K562 (cell line): Measurements from ENCODE around the gene MED15. TPM values are rescaled to one million over a fixed set of nuclear protein-coding genes. Genes with fewer than 3 reads are reported as not detected.

Experiments
- EP300 ChIP-seq: IDR thresholded peaks from 2 replicates; pipeline ENCODE4 v1.6.1; 2012; ENCODE audit warnings: low read length, improper control_type of control experiment
- ETS2 ChIP-seq: IDR thresholded peaks from 2 replicates; pipeline ENCODE4 v1.6.1; 2016; ENCODE audit warnings: borderline replicate concordance, missing genetic modification characterization, mild to moderate bottlenecking, moderate library complexity, missing compliant biosample characterization; ENCODE audit not compliant: poor library complexity, severe bottlenecking
- ETV6 ChIP-seq, 3 experiments: fragments of 150-350 bp in 1 of 3; sonication (generic) in 1 of 3; formaldehyde crosslinking in 1 of 3; IDR thresholded peaks; 2 replicates each; pipeline versions ENCODE4 v1.6.1 to v1.8.0; 2014 to 2022; ENCODE audit warnings: borderline replicate concordance in 2 of 3, low read depth in 2 of 3, antibody characterized with exemption in 1 of 3, low read length in 1 of 3, mild to moderate bottlenecking in 1 of 3, missing genetic modification reagents in 1 of 3
- EWSR1 ChIP-seq: fragments of 450-650 bp; IDR thresholded peaks from 2 replicates; pipeline ENCODE4 v1.6.1; 2018; ENCODE audit warnings: borderline replicate concordance, mild to moderate bottlenecking, low read depth, moderate library complexity; ENCODE audit not compliant: partially characterized antibody
- JUND ChIP-seq, 2 experiments: IDR thresholded peaks; 2 replicates in 1 of 2; 3 replicates in 1 of 2; pipeline ENCODE4 v1.6.1; 2011; ENCODE audit warnings: borderline replicate concordance in 2 of 2, low read depth in 2 of 2, low read length in 2 of 2, improper control_type of control experiment in 1 of 2, missing biosample characterization in 1 of 2, missing genetic modification characterization in 1 of 2, missing genetic modification reagents in 1 of 2
- MCM7 ChIP-seq, 2 experiments: fragments of 450-650 bp; IDR thresholded peaks; 2 replicates each; pipeline ENCODE4 v1.6.1; 2016 to 2018
- MEIS2 ChIP-seq: fragments of 450-650 bp; IDR thresholded peaks from 2 replicates; pipeline ENCODE4 v1.6.1; 2014; ENCODE audit warnings: mild to moderate bottlenecking; ENCODE audit not compliant: partially characterized antibody
- NFIC ChIP-seq: fragments of 450-650 bp; IDR thresholded peaks from 2 replicates; pipeline ENCODE4 v1.6.1; 2017; ENCODE audit warnings: mild to moderate bottlenecking, inconsistent platforms
- NR3C1 ChIP-seq: sonication (generic); formaldehyde crosslinking; IDR thresholded peaks from 2 replicates; pipeline ENCODE4 v1.8.1; 2022; ENCODE audit warnings: missing genetic modification reagents
- PCBP2 ChIP-seq: fragments of 200-400 bp; formaldehyde crosslinking; IDR thresholded peaks from 2 replicates; pipeline ENCODE4 v1.6.1; 2018; ENCODE audit warnings: low read length, low read depth, mild to moderate bottlenecking, moderate library complexity; ENCODE audit not compliant: poor library complexity, severe bottlenecking
- PHB2 ChIP-seq: fragments of 450-650 bp; IDR thresholded peaks from 2 replicates; pipeline ENCODE4 v1.6.1; 2017; ENCODE audit warnings: low read depth
- SNIP1 ChIP-seq: fragments of 450-650 bp; IDR thresholded peaks from 2 replicates; pipeline ENCODE4 v1.7.1; 2017; ENCODE audit warnings: low read depth, mild to moderate bottlenecking
- SP2 ChIP-seq: IDR thresholded peaks from 2 replicates; pipeline ENCODE4 v1.6.1; 2011; ENCODE audit warnings: mild to moderate bottlenecking, low read depth, low read length, moderate library complexity; ENCODE audit not compliant: poor library complexity, severe bottlenecking; ENCODE audit errors: extremely low read depth
- TRIM24 ChIP-seq, 2 experiments: fragments of 450-650 bp; IDR thresholded peaks; 2 replicates each; pipeline ENCODE4 v1.6.1; 2016
- ZC3H4 ChIP-seq: sonication (generic); formaldehyde crosslinking; IDR thresholded peaks from 2 replicates; pipeline ENCODE4 v1.9.0; 2021; ENCODE audit warnings: missing genetic modification reagents, borderline replicate concordance
- ZNF507 ChIP-seq: conservative IDR thresholded peaks from 2 replicates; pipeline ENCODE4 v1.6.1; 2017; ENCODE audit warnings: missing genetic modification characterization, missing compliant biosample characterization
- ZNF586 ChIP-seq: fragments of 450-650 bp; formaldehyde crosslinking; conservative IDR thresholded peaks from 2 replicates; pipeline ENCODE4 v1.4.0; 2020; ENCODE audit warnings: mild to moderate bottlenecking, moderate library complexity
- polyA plus RNA-seq, 8 experiments: library from polyadenylated mRNA; depleted of rRNA in 4 of 8; stranded (reverse) in 5 of 8; unstranded in 3 of 8; fragments of >200 nt; fragmentation: Nextera tagmentation in 2 of 8; fragmentation: Illumina TruSeq in 1 of 8; extraction: Ambion mirVana in 2 of 8; extraction: Trizol in 1 of 8; gene quantifications; 2 replicates each; pipeline versions ENCODE4 v1.2.1 to v1.2.3, GENCODE V29; 2011 to 2014; ENCODE audit warnings: inconsistent platforms in 1 of 8, missing spikeins in 1 of 8
- total RNA-seq, 7 experiments: library from RNA; depleted of rRNA in 6 of 7; stranded (reverse); fragments of >200 nt in 6 of 7; fragmentation: Illumina TruSeq in 2 of 7; extraction: Trizol in 2 of 7; gene quantifications; 2 replicates each; pipeline versions ENCODE4 v1.2.1 to v1.2.3, GENCODE V29; 2011 to 2021; ENCODE audit warnings: low replicate concordance in 1 of 7
- TF ChIP-seq, protein P1 (sequence below): fragments of 200-800 bp; sonication (Bioruptor generic); IDR thresholded peaks from 2 replicates; pipeline ENCODE4 v1.6.1; 2017; ENCODE audit warnings: missing genetic modification characterization, missing compliant biosample characterization
- TF ChIP-seq, protein P2 (sequence below): fragments of 250-450 bp; sonication (Bioruptor Pico); IDR thresholded peaks from 2 replicates; pipeline ENCODE4 v1.4.0; 2020; ENCODE audit warnings: mild to moderate bottlenecking, moderate library complexity, borderline replicate concordance
- TF ChIP-seq, protein P3 (sequence below): IDR thresholded peaks from 2 replicates; pipeline ENCODE4 v1.6.1; 2016; ENCODE audit warnings: missing genetic modification characterization, missing compliant biosample characterization

MED15 gene
- total and polyA plus RNA-seq, 9 of the 15 experiments (the other 6 are each of a cell fraction or from before 2014, with no cell fraction given): 4.0 to 271 (median 60.1) TPM

GRCh38 chr22:20577549-20577975 lies 70.2 kb downstream of the MED15 start (continued):
- TF ChIP-seq ETS2 (no peak), ZNF586 (CRISPR knock-in tag) (no peak), SNIP1 (no peak), ZNF507 (tag) (no peak), EWSR1 (no peak), TRIM24 (IDR thresholded peaks at IDR 0.05) (no peak), MEIS2 (no peak), NFIC (no peak), SP2 (no peak), NR3C1 (no peak), ETV6 (IDR thresholded peaks at IDR 0.05; ENCODE audit: borderline replicate concordance in 1 of 2, low read depth in 2 of 2, low read length in 1 of 2) (0 out of 4 replicates have a peak, but pooled peaks of 1 of the 2 experiments have one; percentile 33), ETV6 (CRISPR knock-in tag; IDR thresholded peaks at IDR 0.05; ENCODE audit: borderline replicate concordance) (no peak), ZC3H4 (0 out of 2 replicates have a peak, but pooled peaks have one; percentile 9), JUND (IDR thresholded peaks at IDR 0.05; ENCODE audit: borderline replicate concordance, low read depth, low read length) (no peak; the same call in 1 of the 2 replicates), JUND (tag; IDR thresholded peaks at IDR 0.05; ENCODE audit: borderline replicate concordance, low read depth, low read length) (no peak; the same call in 2 of the 3 replicates), MCM7 (IDR thresholded peaks at IDR 0.05) (no peak), EP300 (peak; percentile 22; the same call in 1 of the 2 replicates), PCBP2 (no peak), PHB2 (no peak)
- TF ChIP-seq, protein P1, sequence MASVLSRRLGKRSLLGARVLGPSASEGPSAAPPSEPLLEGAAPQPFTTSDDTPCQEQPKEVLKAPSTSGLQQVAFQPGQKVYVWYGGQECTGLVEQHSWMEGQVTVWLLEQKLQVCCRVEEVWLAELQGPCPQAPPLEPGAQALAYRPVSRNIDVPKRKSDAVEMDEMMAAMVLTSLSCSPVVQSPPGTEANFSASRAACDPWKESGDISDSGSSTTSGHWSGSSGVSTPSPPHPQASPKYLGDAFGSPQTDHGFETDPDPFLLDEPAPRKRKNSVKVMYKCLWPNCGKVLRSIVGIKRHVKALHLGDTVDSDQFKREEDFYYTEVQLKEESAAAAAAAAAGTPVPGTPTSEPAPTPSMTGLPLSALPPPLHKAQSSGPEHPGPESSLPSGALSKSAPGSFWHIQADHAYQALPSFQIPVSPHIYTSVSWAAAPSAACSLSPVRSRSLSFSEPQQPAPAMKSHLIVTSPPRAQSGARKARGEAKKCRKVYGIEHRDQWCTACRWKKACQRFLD (CRISPR knock-in tag): no peak
- TF ChIP-seq, protein P2, sequence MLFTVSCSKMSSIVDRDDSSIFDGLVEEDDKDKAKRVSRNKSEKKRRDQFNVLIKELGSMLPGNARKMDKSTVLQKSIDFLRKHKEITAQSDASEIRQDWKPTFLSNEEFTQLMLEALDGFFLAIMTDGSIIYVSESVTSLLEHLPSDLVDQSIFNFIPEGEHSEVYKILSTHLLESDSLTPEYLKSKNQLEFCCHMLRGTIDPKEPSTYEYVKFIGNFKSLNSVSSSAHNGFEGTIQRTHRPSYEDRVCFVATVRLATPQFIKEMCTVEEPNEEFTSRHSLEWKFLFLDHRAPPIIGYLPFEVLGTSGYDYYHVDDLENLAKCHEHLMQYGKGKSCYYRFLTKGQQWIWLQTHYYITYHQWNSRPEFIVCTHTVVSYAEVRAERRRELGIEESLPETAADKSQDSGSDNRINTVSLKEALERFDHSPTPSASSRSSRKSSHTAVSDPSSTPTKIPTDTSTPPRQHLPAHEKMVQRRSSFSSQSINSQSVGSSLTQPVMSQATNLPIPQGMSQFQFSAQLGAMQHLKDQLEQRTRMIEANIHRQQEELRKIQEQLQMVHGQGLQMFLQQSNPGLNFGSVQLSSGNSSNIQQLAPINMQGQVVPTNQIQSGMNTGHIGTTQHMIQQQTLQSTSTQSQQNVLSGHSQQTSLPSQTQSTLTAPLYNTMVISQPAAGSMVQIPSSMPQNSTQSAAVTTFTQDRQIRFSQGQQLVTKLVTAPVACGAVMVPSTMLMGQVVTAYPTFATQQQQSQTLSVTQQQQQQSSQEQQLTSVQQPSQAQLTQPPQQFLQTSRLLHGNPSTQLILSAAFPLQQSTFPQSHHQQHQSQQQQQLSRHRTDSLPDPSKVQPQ: no peak
- TF ChIP-seq, protein P3, sequence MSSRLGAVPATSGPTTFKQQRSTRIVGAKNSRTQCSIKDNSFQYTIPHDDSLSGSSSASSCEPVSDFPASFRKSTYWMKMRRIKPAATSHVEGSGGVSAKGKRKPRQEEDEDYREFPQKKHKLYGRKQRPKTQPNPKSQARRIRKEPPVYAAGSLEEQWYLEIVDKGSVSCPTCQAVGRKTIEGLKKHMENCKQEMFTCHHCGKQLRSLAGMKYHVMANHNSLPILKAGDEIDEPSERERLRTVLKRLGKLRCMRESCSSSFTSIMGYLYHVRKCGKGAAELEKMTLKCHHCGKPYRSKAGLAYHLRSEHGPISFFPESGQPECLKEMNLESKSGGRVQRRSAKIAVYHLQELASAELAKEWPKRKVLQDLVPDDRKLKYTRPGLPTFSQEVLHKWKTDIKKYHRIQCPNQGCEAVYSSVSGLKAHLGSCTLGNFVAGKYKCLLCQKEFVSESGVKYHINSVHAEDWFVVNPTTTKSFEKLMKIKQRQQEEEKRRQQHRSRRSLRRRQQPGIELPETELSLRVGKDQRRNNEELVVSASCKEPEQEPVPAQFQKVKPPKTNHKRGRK (tag): no peak
